ENCODE measurements around the gene CAMTA1.
A peak's percentile ranks its signal among the peaks of the same experiment; 100 is the strongest.

The CAMTA1 gene

DNA sequence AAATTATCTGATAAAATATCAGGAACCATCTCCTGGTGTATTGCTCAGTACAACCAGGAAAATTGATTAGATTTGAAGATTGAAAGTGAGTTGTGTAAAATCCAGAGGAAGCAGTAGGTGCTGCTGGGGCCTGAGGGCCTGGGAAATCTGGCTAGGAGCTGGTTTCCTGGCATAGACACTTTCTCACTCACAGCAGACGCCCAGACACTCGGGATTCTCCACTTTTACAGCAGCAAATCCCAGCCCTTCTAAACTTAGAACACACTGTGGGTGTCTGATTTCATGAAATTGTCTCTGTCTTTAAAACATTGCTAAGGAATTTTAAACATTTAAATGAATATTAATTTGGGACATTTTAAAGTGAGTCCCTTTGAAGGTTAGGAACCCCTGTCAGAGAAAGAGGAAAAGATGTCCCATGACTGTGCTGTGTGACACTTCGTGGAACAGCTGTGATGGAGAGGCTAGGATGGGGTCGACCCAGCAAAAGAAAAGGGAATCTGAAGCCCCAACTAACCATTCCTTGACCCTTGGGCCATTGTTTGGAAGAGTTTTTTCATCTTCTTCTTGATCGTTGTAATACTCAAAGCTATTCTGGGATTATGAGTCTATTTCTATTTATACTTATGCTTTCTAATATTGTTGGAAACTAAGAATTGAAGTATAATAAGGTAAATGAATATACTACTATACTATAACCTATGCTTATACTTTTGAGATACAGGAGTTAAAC lies 936.9 kb downstream of the CAMTA1 start:
- no peak for DNase-seq (ENCODE audit: low spot score)

DNA sequence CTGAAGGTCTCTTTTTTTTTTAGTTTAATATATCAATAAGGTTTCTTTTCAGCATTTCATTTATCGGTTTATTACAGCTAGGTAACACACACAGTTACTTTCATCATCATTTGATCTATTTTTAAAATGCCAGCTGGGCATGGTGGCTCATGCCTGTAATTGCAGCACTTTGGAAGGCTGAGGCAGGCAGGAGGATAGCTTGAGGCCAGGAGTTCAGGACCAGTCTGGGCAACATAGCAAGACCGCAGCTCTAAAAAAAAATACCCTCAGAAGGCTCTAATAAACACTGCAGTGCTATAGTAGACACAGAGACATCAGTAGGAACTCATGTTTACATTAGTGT lies 937.4 kb downstream of the CAMTA1 start:
- no peak for DNase-seq (ENCODE audit: low spot score)

DNA sequence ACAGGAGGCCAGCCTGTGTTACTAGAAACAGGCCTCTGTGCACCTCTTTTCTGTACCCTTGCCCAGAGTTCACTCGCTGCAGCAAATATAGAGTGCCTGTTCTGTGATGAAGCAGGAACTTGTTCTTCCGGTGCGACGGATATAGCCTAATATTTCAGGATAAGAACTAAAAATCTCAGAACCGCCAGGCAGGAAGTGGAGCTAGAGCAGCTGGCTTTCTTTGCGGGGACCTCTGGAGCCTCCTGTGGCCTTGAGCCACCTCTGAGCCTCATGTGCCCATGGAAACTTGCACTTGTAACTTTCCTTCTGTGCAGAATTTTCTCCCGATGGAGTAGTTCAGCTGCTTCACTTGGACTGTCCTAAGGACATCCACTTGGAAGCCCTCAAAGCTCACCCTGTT lies 941.4 kb downstream of the CAMTA1 start:
- no peak for DNase-seq (ENCODE audit: low spot score)

- DNase-seq (ENCODE audit: low spot score): peak; percentile 66
Measured at GRCh38 chr1:7727809-7728471, 942.7 kb downstream of the CAMTA1 start.

DNA sequence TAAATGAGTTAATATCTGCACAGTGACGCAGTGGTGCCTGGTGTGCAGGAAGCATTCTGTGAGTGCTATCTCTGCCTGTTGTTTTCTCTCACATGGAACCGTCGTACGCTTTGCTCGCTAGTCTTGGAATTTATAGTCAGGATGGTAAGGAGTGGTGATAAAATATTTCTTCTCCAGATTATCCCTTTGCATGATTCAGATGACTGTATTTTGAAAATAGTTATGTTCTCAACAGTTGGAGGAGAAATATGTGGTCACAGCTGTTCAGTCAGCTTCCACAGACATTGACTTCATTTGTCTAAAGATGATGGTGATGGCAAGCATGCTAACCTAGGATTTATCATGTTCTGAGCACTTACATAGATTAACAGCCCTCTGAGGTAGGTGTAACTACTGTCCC lies 944.5 kb downstream of the CAMTA1 start:
- no peak for DNase-seq (ENCODE audit: low spot score)

DNA sequence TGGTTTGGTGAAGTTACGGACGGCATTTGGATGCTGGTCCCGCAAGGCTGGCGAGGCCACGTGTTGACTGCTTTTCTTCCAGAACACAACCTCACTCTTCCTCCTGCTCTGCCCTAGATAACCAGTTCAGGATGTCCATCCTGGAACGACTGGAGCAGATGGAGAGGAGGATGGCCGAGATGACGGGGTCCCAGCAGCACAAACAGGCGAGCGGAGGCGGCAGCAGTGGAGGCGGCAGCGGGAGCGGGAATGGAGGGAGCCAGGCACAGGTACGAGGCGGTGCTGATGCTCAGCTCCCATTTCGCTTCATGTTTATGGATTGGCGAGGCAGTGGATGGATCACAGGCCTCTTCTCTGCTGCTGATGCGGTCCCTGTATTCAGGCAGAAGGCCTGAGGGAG lies 947.1 kb downstream of the CAMTA1 start:
- DNase-seq (ENCODE audit: low spot score): no peak

GRCh38 chr1:7733276-7733675 lies 948.0 kb downstream of the CAMTA1 start:
- no peak for DNase-seq (ENCODE audit: low spot score)

DNA sequence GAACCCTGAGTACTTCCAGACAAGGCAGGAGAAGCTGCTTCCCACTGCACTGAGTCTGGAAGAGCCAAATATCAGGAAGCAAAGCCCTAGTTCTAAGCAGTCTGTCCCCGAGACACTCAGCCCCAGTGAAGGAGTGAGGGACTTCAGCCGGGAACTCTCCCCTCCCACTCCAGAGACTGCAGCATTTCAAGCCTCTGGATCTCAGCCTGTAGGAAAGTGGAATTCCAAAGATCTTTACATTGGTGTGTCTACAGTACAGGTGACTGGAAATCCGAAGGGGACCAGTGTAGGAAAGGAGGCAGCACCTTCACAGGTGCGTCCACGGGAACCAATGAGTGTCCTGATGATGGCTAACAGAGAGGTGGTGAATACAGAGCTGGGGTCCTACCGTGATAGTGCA lies 952.8 kb downstream of the CAMTA1 start:
- no peak for DNase-seq (ENCODE audit: low spot score)

DNA sequence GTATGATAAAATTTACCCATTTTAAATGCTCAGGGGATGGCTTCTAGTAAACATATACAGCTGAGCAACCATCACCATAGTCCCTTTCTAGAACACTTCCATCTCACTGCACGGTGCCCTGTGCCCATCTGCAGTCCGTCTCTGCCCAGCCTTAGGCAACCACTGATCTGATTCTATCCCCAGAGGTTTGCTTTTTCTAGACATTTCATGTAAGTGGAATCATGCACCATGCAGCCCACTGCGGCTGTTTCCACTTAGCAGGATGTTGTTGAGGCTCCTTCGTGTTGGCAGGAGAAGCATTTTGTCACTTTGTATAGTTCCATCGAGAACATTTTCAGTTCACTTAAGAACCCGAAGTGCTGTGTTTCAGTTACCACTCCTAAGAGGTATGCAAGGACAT lies 958.1 kb downstream of the CAMTA1 start:
- DNase-seq (ENCODE audit: low spot score): no peak

GRCh38 chr1:7744882-7745281 lies 959.6 kb downstream of the CAMTA1 start:
- DNase-seq (ENCODE audit: low spot score): no peak

DNA sequence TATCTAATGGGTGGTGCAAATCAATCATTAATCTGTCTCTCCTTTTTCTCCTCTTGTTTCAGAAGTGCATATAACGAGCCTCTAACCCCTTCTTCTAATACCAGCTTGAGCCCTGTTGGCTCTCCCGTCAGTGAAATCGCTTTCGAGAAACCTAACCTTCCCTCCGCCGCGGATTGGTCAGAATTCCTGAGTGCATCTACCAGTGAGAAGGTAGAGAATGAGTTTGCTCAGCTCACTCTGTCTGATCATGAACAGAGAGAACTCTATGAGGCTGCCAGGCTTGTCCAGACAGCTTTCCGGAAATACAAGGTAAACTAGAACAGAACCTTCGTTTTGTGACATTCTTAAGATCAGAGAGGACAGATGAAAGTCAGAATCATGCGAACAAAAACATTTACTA lies 960.5 kb downstream of the CAMTA1 start:
- DNase-seq (ENCODE audit: low spot score): no peak

GRCh38 chr1:7747605-7748004 lies 962.4 kb downstream of the CAMTA1 start:
- DNase-seq (ENCODE audit: low spot score): no peak

DNA sequence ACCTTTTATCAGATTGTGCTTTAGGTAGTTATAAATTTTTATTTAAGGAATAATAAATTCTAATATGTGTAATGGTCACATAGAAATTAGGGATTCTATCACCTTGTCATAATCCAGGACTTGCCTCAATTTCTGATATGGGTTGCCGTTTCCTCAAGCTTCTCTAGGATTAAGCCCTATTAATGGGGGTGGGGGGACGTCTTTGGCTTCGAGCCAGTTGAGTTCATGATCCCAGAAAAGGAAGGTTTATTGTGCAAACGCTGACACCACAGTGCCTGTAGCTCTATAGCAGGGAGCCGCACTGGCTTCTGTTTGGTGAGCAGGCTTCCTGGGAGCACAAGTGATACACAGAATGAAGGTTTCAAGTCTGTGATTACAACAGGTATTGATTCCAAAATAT lies 963.9 kb downstream of the CAMTA1 start:
- DNase-seq (ENCODE audit: low spot score): no peak

- DNase-seq (ENCODE audit: low spot score): no peak
Measured at GRCh38 chr1:7751174-7751573, 965.9 kb downstream of the CAMTA1 start.

DNA sequence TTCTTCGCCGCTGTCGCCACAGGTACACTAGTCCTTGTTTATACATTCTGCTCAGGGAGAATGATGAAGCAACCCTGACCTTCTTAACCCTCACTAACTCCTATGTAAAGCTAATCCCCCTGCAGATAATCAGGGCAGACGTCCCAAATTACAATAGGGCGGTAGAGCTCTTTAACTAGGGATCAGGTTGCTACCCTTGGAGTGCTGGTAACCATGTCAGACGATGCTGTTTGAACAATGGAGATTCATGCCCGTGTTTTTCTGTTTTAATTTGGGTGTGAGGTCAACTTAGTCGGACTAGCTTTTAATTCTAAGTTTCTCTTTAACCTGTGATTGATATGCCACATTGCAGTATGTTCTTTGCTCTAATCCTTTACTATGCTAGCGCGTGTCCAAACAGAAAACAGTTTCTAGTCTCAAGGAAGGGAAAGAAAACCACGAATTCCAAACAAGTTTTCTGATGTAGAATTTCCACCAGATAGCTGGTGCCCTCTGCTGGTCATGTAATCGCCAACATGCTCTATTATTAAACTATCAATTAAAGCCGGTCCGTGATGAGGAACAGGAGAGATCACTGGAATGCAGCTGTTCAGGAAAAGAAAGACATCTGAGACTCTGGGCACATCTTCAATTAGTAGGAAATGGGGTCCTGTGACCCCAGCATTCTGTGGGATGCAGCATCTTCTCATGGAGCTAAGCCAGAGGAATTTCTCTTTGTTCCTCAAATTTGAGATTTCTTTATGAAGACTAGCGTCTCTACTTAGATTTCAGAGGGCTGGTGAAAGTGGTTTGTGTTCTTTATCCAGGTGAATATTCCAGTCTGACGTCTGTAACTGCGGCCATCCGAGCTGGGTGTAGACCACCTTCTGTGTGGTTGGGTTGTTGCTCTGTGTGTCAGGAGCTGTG lies 967.5 kb downstream of the CAMTA1 start:
- DNase-seq (ENCODE audit: low spot score): peak; percentile 85

GRCh38 chr1:7753641-7754040 lies 968.4 kb downstream of the CAMTA1 start:
- no peak for DNase-seq (ENCODE audit: low spot score)

GRCh38 chr1:7754234-7754633 lies 969.0 kb downstream of the CAMTA1 start:
- DNase-seq (ENCODE audit: low spot score): no peak

GRCh38 chr1:7755448-7755847 lies 970.2 kb downstream of the CAMTA1 start:
- DNase-seq (ENCODE audit: low spot score): peak; percentile 25

DNA sequence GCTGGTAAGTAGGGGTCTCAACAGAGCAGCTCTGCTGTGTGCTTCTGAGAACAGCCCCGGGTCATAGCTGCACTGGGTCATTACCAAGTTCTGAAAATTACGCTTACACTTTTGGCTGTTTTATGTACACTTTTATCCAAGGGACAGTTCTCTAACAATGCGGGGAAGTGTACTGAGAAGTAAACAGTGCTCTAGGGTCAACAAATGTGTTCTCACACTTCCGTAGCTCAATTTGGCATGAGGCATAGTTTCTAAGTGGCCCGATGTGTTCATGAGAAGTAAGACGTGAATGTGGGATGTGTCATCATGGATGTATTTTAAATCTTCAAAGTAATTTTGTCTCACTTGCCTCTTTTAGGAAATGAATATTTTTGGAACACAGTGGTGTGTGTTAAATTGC lies 975.0 kb downstream of the CAMTA1 start:
- no peak for DNase-seq (ENCODE audit: low spot score)

DNA sequence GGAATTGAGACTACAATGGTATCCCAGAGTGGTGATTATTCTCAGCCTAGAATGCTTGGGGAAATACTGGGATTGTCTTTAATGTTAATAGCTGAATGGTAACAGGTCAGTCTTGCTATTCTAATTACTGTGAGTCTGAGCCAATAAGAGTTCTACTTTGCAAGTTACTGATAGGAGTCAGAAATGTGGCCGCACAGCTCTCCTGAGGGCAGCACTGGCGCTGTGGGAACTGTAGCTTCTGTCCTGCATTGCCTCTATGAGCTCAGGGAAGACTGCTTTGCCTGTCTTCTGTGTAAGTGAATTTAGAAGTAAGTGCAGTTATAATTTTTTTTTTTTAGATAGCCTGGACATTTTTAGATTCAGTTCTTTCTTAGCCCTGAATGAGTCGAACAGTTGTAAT lies 975.8 kb downstream of the CAMTA1 start:
- DNase-seq (ENCODE audit: low spot score): no peak

GRCh38 chr1:7767176-7767575 lies 981.9 kb downstream of the CAMTA1 start:
- no peak for DNase-seq (ENCODE audit: low spot score)

GRCh38 chr1:7768583-7768982 lies 983.3 kb downstream of the CAMTA1 start:
- no peak for DNase-seq (ENCODE audit: low spot score)

All from cerebellar cortex (tissue), 1 donor.